ENCODE results near the gene ERCC4. TPM values are rescaled to one million over a fixed set of nuclear protein-coding genes. Genes with fewer than 3 reads are reported as not detected.

ERCC4 gene
- 24.0 and 43.6 TPM in 2 replicates for polyA plus RNA-seq

DNA sequence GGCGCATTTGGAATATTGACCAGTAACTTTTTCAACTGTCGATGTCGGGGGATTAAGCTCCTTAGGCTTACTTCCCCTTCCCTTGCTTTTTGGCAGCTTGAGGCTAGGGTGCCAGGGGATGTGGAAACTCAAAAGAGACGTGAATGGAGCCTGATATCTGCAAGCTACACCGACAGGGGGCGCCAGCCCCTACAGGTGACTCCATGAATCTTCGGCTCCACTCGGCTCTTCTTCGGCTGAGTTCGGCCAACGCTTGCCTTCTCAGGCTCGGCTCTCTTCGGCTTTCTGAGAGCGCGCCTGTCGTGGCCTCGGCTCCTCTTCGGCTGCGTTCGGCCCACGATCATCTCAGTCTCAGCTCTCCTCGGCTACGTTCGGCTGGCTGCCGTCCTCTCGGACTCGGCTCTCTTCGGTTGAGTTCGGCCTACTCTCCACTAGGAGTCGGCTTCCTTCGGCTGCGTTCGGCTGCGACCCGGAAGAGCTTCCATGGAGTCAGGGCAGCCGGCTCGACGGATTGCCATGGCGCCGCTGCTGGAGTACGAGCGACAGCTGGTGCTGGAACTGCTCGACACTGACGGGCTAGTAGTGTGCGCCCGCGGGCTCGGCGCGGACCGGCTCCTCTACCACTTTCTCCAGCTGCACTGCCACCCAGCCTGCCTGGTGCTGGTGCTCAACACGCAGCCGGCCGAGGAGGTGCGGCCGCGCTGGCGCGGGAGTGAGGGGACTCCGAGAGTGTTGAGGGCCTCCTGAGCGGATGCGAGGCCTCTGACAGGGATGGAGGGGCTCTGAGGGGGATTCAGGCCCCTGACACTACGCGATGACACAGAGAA, at the start of gene ERCC4:
TSS of gene ERCC4 (plus strand) at position 472 of the 827 bp plus-strand sequence. CDS start at position 484, 12 bp downstream.

Other genes with a start within 250 kb of the ERCC4 start
- 22.2 and 35.1 TPM in 2 replicates for gene MRTFB, start 151.2 kb downstream of the ERCC4 start, polyA plus RNA-seq

Data from Purkinje cell (primary cell).